OCI-LY1 (cell line): ENCODE data around the gene DDI2.

ENCODE experiments used
- H2AFZ ChIP-seq: fragments of 200-600 bp; sonication (generic), shearing (Covaris generic); 2 replicates; pipeline ENCODE4 v1.6.0; 2014; ENCODE audit warnings: antibody characterized with exemption, mild to moderate bottlenecking, low read length
- H3F3A ChIP-seq: fragments of 200-600 bp; sonication (generic), shearing (Covaris generic); 2 replicates; pipeline ENCODE4 v1.6.0; 2014; ENCODE audit warnings: mild to moderate bottlenecking, antibody characterized with exemption, low read length, moderate library complexity; ENCODE audit not compliant: insufficient read depth
- H3K27ac ChIP-seq: fragments of 200-600 bp; sonication (generic); 2 replicates; pipeline ENCODE4 v1.5.1; 2014; ENCODE audit warnings: low read length, mixed run types, mild to moderate bottlenecking, low read depth; ENCODE audit not compliant: poor library complexity, severe bottlenecking
- H3K27me3 ChIP-seq: fragments of 200-600 bp; sonication (generic); 2 replicates; pipeline ENCODE4 v1.6.0; 2014; ENCODE audit warnings: antibody characterized with exemption, mild to moderate bottlenecking, low read length, moderate library complexity; ENCODE audit not compliant: insufficient read depth
- H3K36me3 ChIP-seq: fragments of 200-600 bp; sonication (generic); 2 replicates; pipeline ENCODE4 v1.6.1; 2014; ENCODE audit warnings: mild to moderate bottlenecking, antibody characterized with exemption, low read length, moderate library complexity, mixed read lengths; ENCODE audit not compliant: insufficient read depth
- H3K4me1 ChIP-seq: fragments of 200-600 bp; sonication (generic); 2 replicates; pipeline ENCODE4 v1.5.1; 2014; ENCODE audit warnings: mild to moderate bottlenecking, low read length, moderate library complexity; ENCODE audit not compliant: insufficient read depth, severe bottlenecking
- H3K4me2 ChIP-seq: fragments of 200-600 bp; sonication (generic), shearing (Covaris generic); 2 replicates; pipeline ENCODE4 v1.6.1; 2014; ENCODE audit warnings: low read length
- H3K4me3 ChIP-seq: fragments of 200-600 bp; sonication (generic); 2 replicates; pipeline ENCODE4 v1.5.1; 2014; ENCODE audit warnings: low read length, low read depth, mild to moderate bottlenecking, mixed read lengths; ENCODE audit not compliant: poor library complexity, severe bottlenecking
- H3K79me2 ChIP-seq: fragments of 200-600 bp; shearing (Covaris generic); 2 replicates; pipeline ENCODE4 v1.6.1; 2016; ENCODE audit warnings: mixed run types, low read length, mixed read lengths; ENCODE audit not compliant: insufficient read depth
- H3K9ac ChIP-seq: fragments of 200-600 bp; sonication (generic), shearing (Covaris generic); 2 replicates; pipeline ENCODE4 v1.6.1; 2014; ENCODE audit warnings: mild to moderate bottlenecking, low read length, mixed read lengths
- H3K9me2 ChIP-seq: fragments of 200-600 bp; sonication (generic), shearing (Covaris generic); 2 replicates; pipeline ENCODE4 v1.6.1; 2014; ENCODE audit warnings: low read depth, mild to moderate bottlenecking, low read length, mixed read lengths
- H3K9me3 ChIP-seq: fragments of 200-600 bp; shearing (Covaris generic); 2 replicates; pipeline ENCODE4 v1.6.1; 2014; ENCODE audit warnings: low read length, mixed read lengths
- H4K20me1 ChIP-seq: fragments of 200-600 bp; sonication (generic), shearing (Covaris generic); 2 replicates; pipeline ENCODE4 v1.6.0; 2016; ENCODE audit warnings: mild to moderate bottlenecking, low read length; ENCODE audit not compliant: insufficient read depth
- CTCF ChIP-seq: fragments of 200-600 bp; sonication (generic), shearing (Covaris generic); IDR thresholded peaks from 2 replicates; pipeline ENCODE4 v1.5.1; 2017; ENCODE audit warnings: mild to moderate bottlenecking, antibody characterized with exemption, low read length, moderate library complexity, mixed read lengths
- EZH2 ChIP-seq: fragments of 200-600 bp; sonication (generic), shearing (Covaris generic); IDR thresholded peaks from 2 replicates; pipeline ENCODE4 v1.8.0; 2017; ENCODE audit warnings: borderline replicate concordance, mixed run types, mild to moderate bottlenecking, antibody characterized with exemption, low read length, moderate library complexity, mixed read lengths

The DDI2 gene

GRCh38 chr1:15633756-15634420 is 16.6 kb downstream of the DDI2 start:
- Histone ChIP-seq H3K27me3 (no peaks in the 10 kb centered on the region), H3K79me2 (no peaks in the 10 kb centered on the region), H3K9me2 (no peaks in the 10 kb centered on the region), H4K20me1 (no peaks in the 10 kb centered on the region), H3K4me3 (no peak overlapping the region), H3K27ac (no peak overlapping the region), H3F3A (no peaks in the 10 kb centered on the region), H3K36me3 (peaks cover 92% of the 10 kb centered on the region), H3K4me1 (no peaks in the 10 kb centered on the region), H2AFZ (no peak overlapping the region), H3K4me2 (no peak overlapping the region), H3K9me3 (no peaks in the 10 kb centered on the region), H3K9ac (no peak overlapping the region)
- TF ChIP-seq CTCF (no peak), EZH2 (no peak)

GRCh38 chr1:15636436-15636835 is 19.2 kb downstream of the DDI2 start:
- H3K79me2 ChIP-seq: no peaks in the 10 kb centered on the region
- no peak overlapping the region for H3K4me3 ChIP-seq
- H3K27me3 ChIP-seq: no peaks in the 10 kb centered on the region
- no peaks in the 10 kb centered on the region for H3K9me3 ChIP-seq
- H3K9ac ChIP-seq: no peak overlapping the region
- no peak overlapping the region for H3K4me2 ChIP-seq
- TF ChIP-seq EZH2 (no peak), CTCF (no peak)
- H3F3A ChIP-seq: no peaks in the 10 kb centered on the region
- no peak overlapping the region for H3K27ac ChIP-seq
- no peaks in the 10 kb centered on the region for H3K4me1 ChIP-seq
- H4K20me1 ChIP-seq: no peaks in the 10 kb centered on the region
- no peaks in the 10 kb centered on the region for H3K9me2 ChIP-seq
- H2AFZ ChIP-seq: no peak overlapping the region
- H3K36me3 ChIP-seq: peaks cover 97% of the 10 kb centered on the region

GRCh38 chr1:15637826-15638225 is 20.6 kb downstream of the DDI2 start:
- Histone ChIP-seq H3K9me3 (no peaks in the 10 kb centered on the region), H3F3A (no peaks in the 10 kb centered on the region), H3K27me3 (no peaks in the 10 kb centered on the region), H3K4me1 (no peaks in the 10 kb centered on the region), H3K4me3 (no peak overlapping the region), H3K79me2 (no peaks in the 10 kb centered on the region), H3K9ac (no peak overlapping the region), H3K9me2 (no peaks in the 10 kb centered on the region), H3K27ac (no peak overlapping the region), H4K20me1 (no peaks in the 10 kb centered on the region), H3K4me2 (no peak overlapping the region), H3K36me3 (peaks cover 93% of the 10 kb centered on the region), H2AFZ (no peak overlapping the region)
- TF ChIP-seq EZH2: no peak
- TF ChIP-seq CTCF: no peak
